ENCODE data around the gene TRPM3. TPM values are rescaled to one million over a fixed set of nuclear protein-coding genes. Genes with fewer than 3 reads are reported as not detected.

The TRPM3 gene
- total RNA-seq, 1 experiment from 2014 or later, result 5.4 TPM

DNA sequence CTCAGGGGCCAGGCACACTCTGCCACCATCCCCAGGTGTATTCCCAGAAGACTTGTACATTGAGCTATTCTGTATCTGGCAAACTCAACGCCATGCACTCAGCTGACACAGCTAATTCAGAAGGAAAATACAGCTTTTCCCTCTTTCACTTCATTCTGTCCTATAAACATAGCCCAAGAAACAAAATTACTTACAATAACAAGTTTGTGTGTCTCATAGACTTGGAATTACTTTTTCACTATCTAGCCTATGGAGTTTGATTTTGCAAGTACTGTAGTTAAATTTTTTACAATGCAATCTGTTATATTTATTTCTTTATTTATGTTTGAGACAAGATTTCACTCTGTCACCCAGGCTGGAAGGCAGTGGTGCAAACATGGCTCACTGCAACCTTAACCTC is 581.9 kb downstream of the TRPM3 start:
- POLR2A ChIA-PET, result no interaction called here
- Mint-ChIP-seq H3K4me1 (peaks cover 6% of the 10 kb centered on the region; the same call in 1 of the 2 replicates), H3K27ac (no peak overlapping the region), H3K27me3 (ENCODE audit: low read depth) (no peaks in the 10 kb centered on the region), H3K36me3 (no peaks in the 10 kb centered on the region), H3K4me3 (no peak overlapping the region), H3K9me3 (peaks cover 4% of the 10 kb centered on the region; the same call in 1 of the 2 replicates)
- TF ChIP-seq GRHL2 (CRISPR knock-in tag; IDR thresholded peaks at IDR 0.05; ENCODE audit: insufficient replicate concordance, severe bottlenecking), result no peak
- no peak for TF ChIP-seq IRF1 (CRISPR knock-in tag; IDR thresholded peaks at IDR 0.05)
- TF ChIP-seq NFE2L1 (CRISPR knock-in tag; IDR thresholded peaks at IDR 0.05), result no peak
- no peak for TF ChIP-seq CTCF (IDR thresholded peaks at IDR 0.05)
- TF ChIP-seq, protein P1, sequence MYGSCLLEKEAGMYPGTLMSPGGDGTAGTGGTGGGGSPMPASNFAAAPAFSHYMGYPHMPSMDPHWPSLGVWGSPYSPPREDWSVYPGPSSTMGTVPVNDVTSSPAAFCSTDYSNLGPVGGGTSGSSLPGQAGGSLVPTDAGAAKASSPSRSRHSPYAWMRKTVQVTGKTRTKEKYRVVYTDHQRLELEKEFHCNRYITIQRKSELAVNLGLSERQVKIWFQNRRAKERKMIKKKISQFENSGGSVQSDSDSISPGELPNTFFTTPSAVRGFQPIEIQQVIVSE (CRISPR knock-in tag; IDR thresholded peaks at IDR 0.05; ENCODE audit: borderline replicate concordance), result no peak
- TF ChIP-seq ESRRA (CRISPR knock-in tag; IDR thresholded peaks at IDR 0.05; ENCODE audit: borderline replicate concordance), result no peak
- no peak for TF ChIP-seq ZNF532 (CRISPR knock-in tag; IDR thresholded peaks at IDR 0.05; ENCODE audit: borderline replicate concordance)
- DNase-seq (ENCODE audit: low spot score) (no peak), ATAC-seq (no peak)
- CTCF ChIA-PET, result interaction anchor here (1.2 kb wide), 1 partner anchor 63 kb away, joined by 3 read pairs; no protein-coding TSS in a partner anchor

GRCh38 chr9:70539001-70539400 is 582.4 kb downstream of the TRPM3 start:
- no peak for DNase-seq (ENCODE audit: low spot score)
- ChIA-PET CTCF (interaction anchor here (1.2 kb wide), 1 partner anchor 63 kb away, joined by 3 read pairs; no protein-coding TSS in a partner anchor), POLR2A (interaction anchor here (0.6 kb wide), 1 partner anchor 99 kb away, joined by 3 read pairs; no protein-coding TSS in a partner anchor)
- H3K36me3 Mint-ChIP-seq, result no peaks in the 10 kb centered on the region
- no peak overlapping the region for H3K27ac Mint-ChIP-seq
- peaks cover 4% of the 10 kb centered on the region; the same call in 1 of the 2 replicates for H3K9me3 Mint-ChIP-seq
- H3K4me3 Mint-ChIP-seq, result no peak overlapping the region
- H3K27me3 Mint-ChIP-seq (ENCODE audit: low read depth), result no peaks in the 10 kb centered on the region
- peaks cover 7% of the 10 kb centered on the region for H3K4me1 Mint-ChIP-seq
- ATAC-seq, result no peak
- no peak for TF ChIP-seq ATF6 (CRISPR knock-in tag; IDR thresholded peaks at IDR 0.05)
- TF ChIP-seq, protein P2, sequence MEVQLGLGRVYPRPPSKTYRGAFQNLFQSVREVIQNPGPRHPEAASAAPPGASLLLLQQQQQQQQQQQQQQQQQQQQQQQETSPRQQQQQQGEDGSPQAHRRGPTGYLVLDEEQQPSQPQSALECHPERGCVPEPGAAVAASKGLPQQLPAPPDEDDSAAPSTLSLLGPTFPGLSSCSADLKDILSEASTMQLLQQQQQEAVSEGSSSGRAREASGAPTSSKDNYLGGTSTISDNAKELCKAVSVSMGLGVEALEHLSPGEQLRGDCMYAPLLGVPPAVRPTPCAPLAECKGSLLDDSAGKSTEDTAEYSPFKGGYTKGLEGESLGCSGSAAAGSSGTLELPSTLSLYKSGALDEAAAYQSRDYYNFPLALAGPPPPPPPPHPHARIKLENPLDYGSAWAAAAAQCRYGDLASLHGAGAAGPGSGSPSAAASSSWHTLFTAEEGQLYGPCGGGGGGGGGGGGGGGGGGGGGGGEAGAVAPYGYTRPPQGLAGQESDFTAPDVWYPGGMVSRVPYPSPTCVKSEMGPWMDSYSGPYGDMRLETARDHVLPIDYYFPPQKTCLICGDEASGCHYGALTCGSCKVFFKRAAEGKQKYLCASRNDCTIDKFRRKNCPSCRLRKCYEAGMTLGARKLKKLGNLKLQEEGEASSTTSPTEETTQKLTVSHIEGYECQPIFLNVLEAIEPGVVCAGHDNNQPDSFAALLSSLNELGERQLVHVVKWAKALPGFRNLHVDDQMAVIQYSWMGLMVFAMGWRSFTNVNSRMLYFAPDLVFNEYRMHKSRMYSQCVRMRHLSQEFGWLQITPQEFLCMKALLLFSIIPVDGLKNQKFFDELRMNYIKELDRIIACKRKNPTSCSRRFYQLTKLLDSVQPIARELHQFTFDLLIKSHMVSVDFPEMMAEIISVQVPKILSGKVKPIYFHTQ (CRISPR knock-in tag; IDR thresholded peaks at IDR 0.05), result no peak
- no peak for TF ChIP-seq NFYB (CRISPR knock-in tag; conservative IDR thresholded peaks at IDR 0.05; ENCODE audit: low read depth)
- TF ChIP-seq JAZF1 (CRISPR knock-in tag; IDR thresholded peaks at IDR 0.05), result no peak
- no peak for TF ChIP-seq RORB (CRISPR knock-in tag; IDR thresholded peaks at IDR 0.05)
- TF ChIP-seq IRF1 (CRISPR knock-in tag; IDR thresholded peaks at IDR 0.05), result no peak
- no peak for TF ChIP-seq ATF2 (CRISPR knock-in tag; IDR thresholded peaks at IDR 0.05; ENCODE audit: borderline replicate concordance, low read depth)
- no peak for TF ChIP-seq GTF2I (CRISPR knock-in tag; conservative IDR thresholded peaks at IDR 0.05)
- no peak for TF ChIP-seq ZNF423 (CRISPR knock-in tag; IDR thresholded peaks at IDR 0.05)
- TF ChIP-seq TP53 (CRISPR knock-in tag; IDR thresholded peaks at IDR 0.05), result no peak
- TF ChIP-seq, protein P3, sequence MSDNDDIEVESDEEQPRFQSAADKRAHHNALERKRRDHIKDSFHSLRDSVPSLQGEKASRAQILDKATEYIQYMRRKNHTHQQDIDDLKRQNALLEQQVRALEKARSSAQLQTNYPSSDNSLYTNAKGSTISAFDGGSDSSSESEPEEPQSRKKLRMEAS (CRISPR knock-in tag; IDR thresholded peaks at IDR 0.05), result no peak
- no peak for TF ChIP-seq ZNF232 (CRISPR knock-in tag; IDR thresholded peaks at IDR 0.05)

Measured in WTC11 (cell line).